Measurements from ENCODE around the gene SYNPO.

The SYNPO gene

GRCh38 chr5:150601491-150602345 lies 38.7 kb upstream of the SYNPO start:
- Histone ChIP-seq H3K4me3 (no peak overlapping the region), H3K36me3 (replicated peaks) (no peaks in the 10 kb centered on the region), H3K9me3 (no peaks in the 10 kb centered on the region), H3K4me1 (no peaks in the 10 kb centered on the region), H3K27me3 (ENCODE audit: low read depth) (no peaks in the 10 kb centered on the region)
- DNase-seq (ENCODE audit: low spot score in 2 of 2): no peak
- in situ Hi-C loops (cut with MboI; ENCODE audit: low sequenced_read_pairs): no loop called here

GRCh38 chr5:150603052-150603451 lies 37.4 kb upstream of the SYNPO start:
- Histone ChIP-seq H3K27me3 (ENCODE audit: low read depth) (no peaks in the 10 kb centered on the region), H3K4me3 (no peak overlapping the region), H3K9me3 (no peaks in the 10 kb centered on the region), H3K36me3 (replicated peaks) (no peaks in the 10 kb centered on the region), H3K4me1 (no peaks in the 10 kb centered on the region)
- no peak for DNase-seq (ENCODE audit: low spot score in 2 of 2)
- in situ Hi-C loops (cut with MboI; ENCODE audit: low sequenced_read_pairs): no loop called here

- in situ Hi-C loops (cut with MboI; ENCODE audit: low sequenced_read_pairs): no loop called here
- Histone ChIP-seq H3K4me3 (no peak overlapping the region), H3K9me3 (no peaks in the 10 kb centered on the region), H3K4me1 (no peaks in the 10 kb centered on the region), H3K36me3 (replicated peaks) (no peaks in the 10 kb centered on the region), H3K27me3 (ENCODE audit: low read depth) (no peaks in the 10 kb centered on the region)
- DNase-seq (ENCODE audit: low spot score in 2 of 2): no peak
Measured at GRCh38 chr5:150603491-150603890, 37.0 kb upstream of the SYNPO start.

- no peaks in the 10 kb centered on the region for H3K27me3 ChIP-seq (ENCODE audit: low read depth)
- no peaks in the 10 kb centered on the region for H3K36me3 ChIP-seq (replicated peaks)
- DNase-seq (ENCODE audit: low spot score in 2 of 2): no peak
- no peaks in the 10 kb centered on the region for H3K4me1 ChIP-seq
- in situ Hi-C loops (cut with MboI; ENCODE audit: low sequenced_read_pairs): no loop called here
- H3K4me3 ChIP-seq: no peak overlapping the region
- H3K9me3 ChIP-seq: no peaks in the 10 kb centered on the region
Measured at GRCh38 chr5:150604010-150604409, 36.5 kb upstream of the SYNPO start.

- no peak overlapping the region for H3K4me3 ChIP-seq
- H3K4me1 ChIP-seq: no peaks in the 10 kb centered on the region
- DNase-seq (ENCODE audit: low spot score in 2 of 2): no peak
- H3K36me3 ChIP-seq (replicated peaks): no peaks in the 10 kb centered on the region
- no peaks in the 10 kb centered on the region for H3K27me3 ChIP-seq (ENCODE audit: low read depth)
- in situ Hi-C loops (cut with MboI; ENCODE audit: low sequenced_read_pairs): no loop called here
- H3K9me3 ChIP-seq: no peaks in the 10 kb centered on the region
Measured at GRCh38 chr5:150604894-150605440, 35.5 kb upstream of the SYNPO start.

GRCh38 chr5:150605546-150605945 lies 34.9 kb upstream of the SYNPO start:
- Histone ChIP-seq H3K4me1 (0 out of 2 replicates have a peak, but pooled peaks cover under 1% of the 10 kb centered on the region), H3K4me3 (no peak overlapping the region), H3K9me3 (no peaks in the 10 kb centered on the region), H3K36me3 (replicated peaks) (no peaks in the 10 kb centered on the region), H3K27me3 (ENCODE audit: low read depth) (no peaks in the 10 kb centered on the region)
- in situ Hi-C loops (cut with MboI; ENCODE audit: low sequenced_read_pairs): no loop called here
- DNase-seq (ENCODE audit: low spot score in 2 of 2): no peak

- Histone ChIP-seq H3K4me1 (0 out of 2 replicates have a peak, but pooled peaks cover 3% of the 10 kb centered on the region), H3K9me3 (no peaks in the 10 kb centered on the region), H3K4me3 (no peak overlapping the region), H3K36me3 (replicated peaks) (no peaks in the 10 kb centered on the region), H3K27me3 (ENCODE audit: low read depth) (peaks cover 3% of the 10 kb centered on the region; the same call in 1 of the 2 replicates)
- no peak for DNase-seq (ENCODE audit: low spot score in 2 of 2)
- in situ Hi-C loops (cut with MboI; ENCODE audit: low sequenced_read_pairs): no loop called here
Measured at GRCh38 chr5:150606476-150606875, 34.0 kb upstream of the SYNPO start.

- no peak overlapping the region for H3K4me3 ChIP-seq
- 0 out of 2 replicates have a peak, but pooled peaks cover 3% of the 10 kb centered on the region for H3K4me1 ChIP-seq
- no peaks in the 10 kb centered on the region for H3K36me3 ChIP-seq (replicated peaks)
- H3K27me3 ChIP-seq (ENCODE audit: low read depth): peaks cover 3% of the 10 kb centered on the region; the same call in 1 of the 2 replicates
- in situ Hi-C loops (cut with MboI; ENCODE audit: low sequenced_read_pairs): no loop called here
- no peak for DNase-seq (ENCODE audit: low spot score in 2 of 2)
- H3K9me3 ChIP-seq: no peaks in the 10 kb centered on the region
Measured at GRCh38 chr5:150607105-150607504, 33.4 kb upstream of the SYNPO start.

- no peaks in the 10 kb centered on the region for H3K9me3 ChIP-seq
- H3K4me1 ChIP-seq: 0 out of 2 replicates have a peak, but pooled peaks cover 3% of the 10 kb centered on the region
- DNase-seq (ENCODE audit: low spot score in 2 of 2): no peak
- no peaks in the 10 kb centered on the region for H3K36me3 ChIP-seq (replicated peaks)
- H3K27me3 ChIP-seq (ENCODE audit: low read depth): peaks cover 3% of the 10 kb centered on the region; the same call in 1 of the 2 replicates
- H3K4me3 ChIP-seq: no peak overlapping the region
- in situ Hi-C loops (cut with MboI; ENCODE audit: low sequenced_read_pairs): no loop called here
Measured at GRCh38 chr5:150607991-150608390, 32.5 kb upstream of the SYNPO start.

- H3K36me3 ChIP-seq (replicated peaks): no peaks in the 10 kb centered on the region
- H3K4me1 ChIP-seq: 0 out of 2 replicates have a peak, but pooled peaks cover 3% of the 10 kb centered on the region
- DNase-seq (ENCODE audit: low spot score in 2 of 2): no peak
- H3K27me3 ChIP-seq (ENCODE audit: low read depth): peaks cover 3% of the 10 kb centered on the region; the same call in 1 of the 2 replicates
- in situ Hi-C loops (cut with MboI; ENCODE audit: low sequenced_read_pairs): no loop called here
- no peaks in the 10 kb centered on the region for H3K9me3 ChIP-seq
- H3K4me3 ChIP-seq: no peak overlapping the region
Measured at GRCh38 chr5:150608991-150609390, 31.5 kb upstream of the SYNPO start.

GRCh38 chr5:150609843-150610584 lies 30.4 kb upstream of the SYNPO start:
- DNase-seq (ENCODE audit: low spot score in 2 of 2): no peak

GRCh38 chr5:150611026-150611425 lies 29.4 kb upstream of the SYNPO start:
- in situ Hi-C loops (cut with MboI; ENCODE audit: low sequenced_read_pairs): no loop called here
- H3K27me3 ChIP-seq (ENCODE audit: low read depth): peaks cover 17% of the 10 kb centered on the region
- H3K4me3 ChIP-seq: no peak overlapping the region
- DNase-seq (ENCODE audit: low spot score in 2 of 2): no peak
- 0 out of 2 replicates have a peak, but pooled peaks cover 3% of the 10 kb centered on the region for H3K4me1 ChIP-seq
- H3K9me3 ChIP-seq: no peaks in the 10 kb centered on the region
- H3K36me3 ChIP-seq (replicated peaks): no peaks in the 10 kb centered on the region

More at GRCh38 chr5:150609843-150610584, 30.4 kb upstream of the SYNPO start:
- Histone ChIP-seq H3K36me3 (replicated peaks) (no peaks in the 10 kb centered on the region), H3K4me1 (0 out of 2 replicates have a peak, but pooled peaks cover 3% of the 10 kb centered on the region), H3K4me3 (no peak overlapping the region), H3K27me3 (ENCODE audit: low read depth) (peaks cover 11% of the 10 kb centered on the region), H3K9me3 (no peaks in the 10 kb centered on the region)
- in situ Hi-C loops (cut with MboI; ENCODE audit: low sequenced_read_pairs): no loop called here

- no peaks in the 10 kb centered on the region for H3K9me3 ChIP-seq
- in situ Hi-C loops (cut with MboI; ENCODE audit: low sequenced_read_pairs): no loop called here
- 0 out of 2 replicates have a peak, but pooled peaks cover 3% of the 10 kb centered on the region for H3K4me1 ChIP-seq
- H3K27me3 ChIP-seq (ENCODE audit: low read depth): peaks cover 17% of the 10 kb centered on the region
- no peaks in the 10 kb centered on the region for H3K36me3 ChIP-seq (replicated peaks)
- no peak for DNase-seq (ENCODE audit: low spot score in 2 of 2)
- H3K4me3 ChIP-seq: no peak overlapping the region
Measured at GRCh38 chr5:150612405-150612804, 28.1 kb upstream of the SYNPO start.

Measured in HAP-1 (cell line).